Renal pelvis (tissue), 4 donors: ENCODE results near the gene KAT2A. TPM values are rescaled to one million over a fixed set of nuclear protein-coding genes. Genes with fewer than 3 reads are reported as not detected.
A peak's percentile ranks its signal among the peaks of the same experiment; 100 is the strongest.

Source experiments
- DNase-seq: peaks from one replicate; pipeline ENCODE4 v3.0.0-alpha.2; 2013
- polyA plus RNA-seq, 3 donors: library from polyadenylated mRNA; unstranded; fragments of 120-200 nt; gene quantifications; one replicate each; pipeline ENCODE4 v1.2.1, GENCODE V29; 2013; ENCODE audit not compliant: insufficient read length in 3 of 3

Gene KAT2A
- polyA plus RNA-seq, 3 donors = 64.7 to 73.3 (median 71.1) TPM

GRCh38 chr17:42117397-42118125 is 3.6 kb downstream of the KAT2A start:
- no peak for DNase-seq

- DNase-seq = peak; percentile 80
Measured at GRCh38 chr17:42116705-42117396, 4.3 kb downstream of the KAT2A start.

- no peak for DNase-seq
Measured at GRCh38 chr17:42114118-42114517, 7.0 kb downstream of the KAT2A start.

DNA sequence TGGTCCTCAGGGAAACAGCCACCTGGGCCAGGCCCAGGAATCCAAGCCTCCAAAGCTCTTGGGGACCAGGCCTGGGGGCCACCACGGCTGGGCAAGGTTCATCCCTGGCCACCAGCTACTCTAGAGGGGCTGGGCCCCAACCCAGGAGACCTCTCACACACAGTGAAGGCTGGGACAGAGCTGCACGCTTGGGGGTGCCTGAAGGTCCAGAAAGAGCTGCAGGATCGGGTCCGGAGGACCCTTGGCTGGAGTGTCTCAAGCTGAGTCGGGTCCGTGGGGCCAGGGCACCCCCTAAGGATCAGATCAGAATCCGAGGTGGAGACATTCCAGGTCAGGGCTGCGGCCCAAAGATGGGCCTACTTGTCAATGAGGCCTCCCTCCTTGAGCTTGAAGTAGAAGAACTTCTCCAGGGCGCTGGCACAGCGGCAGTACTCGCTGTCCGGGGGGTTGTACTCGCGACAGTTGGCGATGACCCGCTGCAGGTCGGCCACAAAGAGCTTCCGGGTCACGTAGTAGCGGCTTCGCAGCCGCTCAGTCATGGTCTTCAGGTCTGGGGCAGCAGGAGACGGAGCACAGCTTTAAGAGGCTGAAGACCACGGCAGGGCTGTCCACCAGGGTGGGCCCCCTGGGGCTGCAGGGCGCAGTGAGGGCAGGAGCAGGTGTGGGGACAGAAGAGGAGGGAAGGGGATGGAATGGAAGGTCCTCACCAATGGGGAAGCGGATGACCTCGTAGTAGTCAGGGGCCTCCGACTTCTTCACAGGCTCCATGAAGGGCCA is 7.7 kb downstream of the KAT2A start:
- DNase-seq = no peak

DNA sequence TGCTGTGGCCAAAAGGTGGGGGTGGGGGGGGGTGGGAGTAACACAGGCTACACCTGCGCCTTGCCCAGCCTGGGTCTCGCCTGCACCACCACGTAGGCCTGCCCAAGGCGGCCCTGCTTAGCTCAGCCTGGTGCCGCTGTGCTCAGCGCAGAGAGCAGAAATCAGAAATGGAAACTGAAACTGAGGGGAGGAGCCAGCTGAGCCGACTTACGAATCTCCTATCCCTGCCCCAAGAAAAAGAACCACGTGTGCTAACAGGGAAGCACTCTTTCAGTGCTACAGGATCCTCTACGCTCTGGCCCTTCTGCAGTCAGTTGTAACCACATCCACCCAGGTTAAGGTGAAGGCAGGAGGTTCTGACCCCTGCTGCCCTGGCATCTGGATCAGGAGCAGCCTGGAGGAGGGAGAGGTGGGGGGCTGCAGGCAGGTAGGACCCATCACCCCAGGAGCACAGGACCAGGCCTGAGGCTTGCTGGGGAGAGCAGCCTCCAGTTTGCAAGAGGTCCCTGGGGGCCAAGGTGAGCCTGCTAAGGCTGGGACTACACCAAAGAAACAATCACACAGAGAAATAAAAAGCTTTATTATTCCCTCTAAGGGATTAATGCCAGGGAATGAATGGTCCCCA is 8.5 kb downstream of the KAT2A start, which contains the start of gene DHX58:
Gene DHX58 (minus strand): TSS at position 163 of the 625 bp plus-strand sequence. CDS start 822 bp downstream, outside the sequence.
- DNase-seq = peak; percentile 77

- no peak for DNase-seq
Measured at GRCh38 chr17:42111871-42112551, 9.2 kb downstream of the KAT2A start.

DNA sequence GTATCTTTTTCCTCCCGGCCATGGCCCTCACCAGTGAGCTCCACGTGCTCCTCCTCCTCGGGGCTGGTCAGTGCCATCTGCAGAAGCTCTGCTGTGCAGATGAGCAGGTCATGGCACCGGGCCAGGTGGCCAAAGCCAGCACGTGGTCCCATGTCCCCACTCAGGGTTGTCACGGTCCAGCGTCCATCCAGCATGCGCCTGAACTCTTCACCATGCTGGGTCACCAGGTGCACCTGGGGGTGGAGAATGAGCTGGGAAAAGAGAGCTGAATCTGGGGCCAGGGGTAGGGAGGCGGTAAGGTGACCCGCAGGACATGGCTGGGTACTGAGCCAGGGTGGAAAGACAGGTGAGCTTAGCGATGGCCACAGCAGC is 9.9 kb downstream of the KAT2A start:
- DNase-seq = no peak

GRCh38 chr17:42110301-42111264 is 10.6 kb downstream of the KAT2A start:
- no peak for DNase-seq

DNA sequence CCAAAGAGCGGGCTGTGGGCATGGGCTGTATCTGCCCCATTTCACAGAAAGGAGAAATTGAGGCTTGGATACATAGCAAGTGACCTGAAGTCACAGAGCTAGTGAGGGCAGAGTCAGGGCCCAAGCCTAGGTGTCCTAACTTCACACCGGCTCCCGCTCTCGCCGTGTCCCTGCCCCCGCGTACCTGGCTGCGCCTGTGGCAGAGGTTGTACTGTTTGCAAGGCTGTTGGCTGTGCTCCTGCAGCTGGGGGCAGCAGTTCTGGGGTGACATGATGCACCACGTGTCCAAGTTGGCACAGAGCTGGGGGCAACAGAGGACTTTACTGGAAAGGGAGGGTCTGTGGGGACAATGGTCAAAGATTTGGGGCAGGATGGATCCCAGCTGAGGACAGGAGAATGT is 12.1 kb downstream of the KAT2A start:
- DNase-seq = no peak

DNA sequence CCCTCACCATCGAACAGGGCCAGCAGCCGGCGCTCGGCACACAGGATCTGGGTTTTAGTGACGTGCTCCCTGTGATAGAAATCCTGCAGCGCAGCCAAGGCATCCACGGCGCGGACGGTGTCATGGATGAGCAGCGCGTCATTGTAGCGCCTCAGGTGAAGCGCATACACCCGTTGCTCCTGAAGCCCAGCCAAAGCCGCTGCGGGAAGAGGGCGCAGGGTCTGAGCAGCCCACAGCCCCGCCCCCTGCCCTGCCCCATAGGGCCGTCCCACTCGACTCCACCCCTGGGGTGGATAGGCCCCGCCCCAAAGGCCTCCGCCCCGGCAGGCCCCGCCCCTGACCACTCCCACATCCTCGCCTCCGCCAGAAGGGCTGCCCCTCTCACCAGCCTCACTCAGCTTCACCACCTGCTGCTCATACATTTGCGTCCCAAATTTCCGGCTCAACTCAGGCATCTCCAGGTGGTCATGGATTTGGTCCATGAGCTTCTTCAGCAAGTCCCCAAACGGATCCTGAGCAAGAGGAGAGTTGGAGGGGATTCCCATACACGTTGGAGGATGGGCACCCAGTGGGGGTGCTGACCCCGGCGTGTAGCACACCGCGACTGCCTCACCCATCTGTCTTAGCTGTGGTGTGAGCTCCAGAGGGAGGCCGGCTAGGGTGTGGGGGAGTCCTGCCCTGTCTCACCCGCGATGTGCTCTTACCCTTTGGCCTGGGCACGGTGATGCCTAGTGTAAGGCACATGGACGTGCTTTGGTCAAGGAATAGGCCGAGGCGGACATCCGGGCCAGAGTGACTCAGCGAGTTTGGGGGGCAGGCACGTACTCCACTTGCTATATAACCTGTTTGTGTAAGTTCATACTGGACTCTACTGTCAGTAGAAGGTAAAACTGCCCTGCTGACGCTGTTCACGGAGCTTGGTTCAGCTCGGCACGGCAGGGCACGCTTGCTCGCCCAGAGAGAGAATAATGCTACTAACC is 13.3 kb downstream of the KAT2A start:
- peak; percentile 81 for DNase-seq

- no peak for DNase-seq
Measured at GRCh38 chr17:42107124-42107523, 14.0 kb downstream of the KAT2A start.

- DNase-seq = no peak
Measured at GRCh38 chr17:42106009-42106408, 15.2 kb downstream of the KAT2A start.

- DNase-seq = no peak
Measured at GRCh38 chr17:42104264-42104663, 16.9 kb downstream of the KAT2A start.

GRCh38 chr17:42103221-42103954 is 17.8 kb downstream of the KAT2A start:
- no peak for DNase-seq

GRCh38 chr17:42101513-42102292 is 19.5 kb downstream of the KAT2A start:
- DNase-seq = peak; percentile 47

- DNase-seq = no peak
Measured at GRCh38 chr17:42098730-42099399, 22.3 kb downstream of the KAT2A start.
